Globus pallidus (tissue), 1 donor: ENCODE measurements around the gene COX4I2.
A peak's percentile ranks its signal among the peaks of the same experiment; 100 is the strongest.
"Not testable (repeated sequence)": the region's sequence is repeated elsewhere in the genome, so short reads cannot be mapped to it uniquely, and the experiment has no call there.

Source experiments
- DNase-seq: peaks from one replicate; pipeline ENCODE4 v3.0.0-alpha.2; 2015; ENCODE audit warnings: low spot score

COX4I2 gene

DNA sequence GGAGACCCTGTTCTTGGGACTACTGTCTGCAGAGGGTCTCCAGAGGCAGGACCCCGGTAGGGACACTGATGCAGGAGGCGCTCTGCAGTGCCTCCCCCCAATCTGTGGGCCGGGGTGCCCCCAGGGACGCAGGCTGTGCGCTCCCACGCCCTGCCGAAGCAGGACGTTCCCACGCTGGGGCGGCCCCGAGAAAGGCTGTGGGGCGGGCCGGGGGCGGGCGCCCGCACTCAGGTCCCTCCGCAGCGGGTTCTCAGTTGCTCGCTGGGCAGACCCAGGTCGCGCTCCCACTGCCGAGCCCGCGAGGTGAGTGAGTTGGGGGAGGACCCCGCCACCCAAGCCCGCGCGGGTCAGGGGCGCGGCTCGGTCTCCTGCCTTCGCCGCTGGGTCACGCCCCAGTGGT lies at the start of gene COX4I2:
Gene COX4I2, plus strand, starts transcription at position 253 of the 400 bp plus-strand sequence. CDS start 1,106 bp downstream, outside the sequence.
- DNase-seq: no peak

- no peak for DNase-seq
These were observed 46.9 kb upstream of the COX4I2 start for GRCh38 chr20:31590717-31591225.

DNA sequence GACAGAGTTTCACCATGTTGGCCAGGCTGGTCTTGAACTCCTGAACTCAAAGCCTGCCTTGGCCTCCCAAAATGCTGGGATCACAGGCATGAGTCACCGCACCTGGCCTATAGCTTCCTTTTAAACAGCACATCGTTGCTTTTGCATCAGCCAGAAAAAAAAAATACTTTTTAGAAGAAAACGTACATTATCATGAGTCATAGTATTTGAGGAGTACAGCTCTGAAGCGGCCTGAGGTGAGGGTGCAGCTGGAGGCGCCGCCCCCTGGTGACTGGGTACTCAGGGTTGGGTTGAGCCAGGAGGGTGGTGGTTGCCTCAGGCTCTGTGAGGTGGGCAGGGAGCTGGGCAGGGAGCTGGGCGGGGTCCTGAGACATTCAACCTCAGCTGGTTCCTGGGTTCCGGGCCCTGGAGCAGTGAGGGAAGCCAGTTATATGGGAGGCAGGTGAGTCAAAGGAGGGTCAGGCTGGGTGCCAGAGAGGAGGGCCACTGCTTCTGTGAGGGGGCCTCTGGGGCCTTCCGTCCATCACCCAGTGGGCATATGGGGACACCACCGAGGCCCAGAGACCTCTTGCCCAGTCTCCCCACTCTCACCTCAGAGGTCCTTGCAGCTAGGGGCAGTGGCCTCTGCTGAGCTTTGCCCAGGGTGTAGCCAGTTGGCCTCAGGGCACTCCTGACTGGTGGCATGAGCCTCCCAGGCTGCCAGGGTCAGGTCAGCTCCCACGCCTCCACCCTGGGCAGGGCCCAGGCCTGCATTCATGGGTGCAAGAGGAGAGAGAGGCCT lies 44.3 kb upstream of the COX4I2 start:
- no peak for DNase-seq

GRCh38 chr20:31594002-31594557 lies 43.6 kb upstream of the COX4I2 start:
- no peak for DNase-seq

DNA sequence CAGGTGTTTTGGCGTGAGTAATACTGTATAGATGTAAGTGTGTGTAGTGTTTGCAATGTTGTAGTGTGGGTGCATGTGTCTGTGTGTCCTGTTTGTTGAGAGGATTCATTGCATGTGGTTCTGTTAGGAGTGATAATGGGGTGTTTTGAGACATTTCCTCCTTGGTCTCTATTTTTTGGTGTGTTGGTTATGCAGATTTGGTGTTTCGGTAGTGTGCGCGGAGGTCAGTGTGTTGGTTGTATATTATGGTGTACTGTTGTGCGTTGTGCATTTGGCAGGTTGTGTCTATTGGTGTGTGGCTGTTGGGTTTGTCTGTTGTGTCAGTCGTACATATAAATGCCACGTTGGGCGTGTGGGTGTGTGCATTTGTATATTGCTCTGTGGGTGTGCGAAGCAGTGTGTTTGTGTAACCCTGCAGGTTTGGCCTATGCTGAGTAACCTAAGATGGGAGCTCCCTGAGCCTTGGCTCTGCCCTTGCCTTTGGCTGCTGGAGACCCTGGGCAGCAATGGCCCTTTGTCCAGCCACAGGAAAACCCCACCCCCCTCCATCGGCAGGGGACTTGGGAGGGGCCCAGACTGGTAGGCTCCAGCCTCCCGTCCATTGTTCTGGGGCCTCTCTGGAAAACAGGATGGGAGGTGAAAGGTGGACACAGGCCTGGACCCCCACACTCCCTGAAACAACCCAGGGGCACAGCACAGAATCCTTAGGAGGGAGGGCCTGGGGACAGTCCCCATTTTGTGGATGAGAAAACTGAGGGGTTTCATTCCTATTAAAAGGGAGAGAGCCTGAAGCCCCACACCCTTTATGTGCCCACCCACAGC lies 42.9 kb upstream of the COX4I2 start:
- no peak for DNase-seq

DNA sequence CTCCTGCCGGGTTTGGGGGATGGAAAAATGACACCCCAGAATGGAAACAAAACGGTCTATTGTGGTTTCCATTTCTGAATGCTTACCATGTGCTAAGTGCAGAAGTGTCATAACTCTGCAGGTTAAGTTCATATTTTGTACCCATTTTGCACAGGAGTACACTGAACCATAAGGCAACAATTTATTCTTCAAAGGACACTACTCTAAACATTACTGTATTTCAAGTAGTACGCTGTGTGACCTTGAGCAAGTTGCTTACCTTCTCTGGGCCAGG lies 42.4 kb upstream of the COX4I2 start:
- no peak for DNase-seq

- DNase-seq: no peak
These were observed 41.9 kb upstream of the COX4I2 start for GRCh38 chr20:31595654-31596411.

- DNase-seq: not testable (repeated sequence)
These were observed 41.3 kb upstream of the COX4I2 start for GRCh38 chr20:31596412-31596715.

- no peak for DNase-seq
These were observed 40.8 kb upstream of the COX4I2 start for GRCh38 chr20:31596831-31597480.

GRCh38 chr20:31597481-31597855 lies 40.2 kb upstream of the COX4I2 start:
- DNase-seq: no peak

GRCh38 chr20:31602431-31602778 lies 35.3 kb upstream of the COX4I2 start:
- DNase-seq: no peak

- no peak for DNase-seq
These were observed 34.8 kb upstream of the COX4I2 start for GRCh38 chr20:31602779-31603441.

DNA sequence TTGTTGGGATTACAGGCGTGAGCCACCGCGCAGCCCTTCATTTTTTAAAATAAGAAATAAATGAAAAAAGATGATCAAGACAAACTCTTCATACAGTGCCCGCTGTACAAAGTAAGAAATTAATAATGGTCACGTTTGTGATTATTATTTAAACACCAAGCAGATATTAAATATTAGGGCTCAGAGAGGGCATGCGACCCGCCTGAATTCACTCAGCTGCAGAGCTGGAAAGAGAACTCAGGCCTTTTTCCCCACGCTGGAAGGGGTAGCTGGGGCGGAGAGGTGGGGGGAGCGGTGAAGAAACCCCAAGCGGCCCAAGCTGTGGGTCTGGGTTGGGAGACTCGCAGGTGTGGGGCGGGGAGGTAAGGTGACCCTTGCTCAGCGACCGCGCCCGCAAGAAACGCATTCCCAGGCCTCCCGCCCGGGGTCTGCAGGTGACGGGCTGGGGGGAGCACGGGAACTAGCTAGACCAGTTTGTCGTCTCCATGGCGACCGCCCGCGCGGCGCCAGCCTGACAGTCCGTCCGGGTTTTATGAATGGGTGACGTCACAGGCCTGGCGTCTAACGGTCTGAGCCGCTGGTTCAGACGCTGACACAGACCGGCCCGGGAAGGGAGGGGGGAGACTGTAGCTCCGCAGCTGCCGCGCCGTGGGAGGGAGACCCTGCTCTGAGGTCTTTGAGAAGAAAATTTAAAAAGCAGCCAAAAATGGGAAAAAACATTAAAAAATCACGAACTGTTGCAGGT lies 33.7 kb upstream of the COX4I2 start:
- DNase-seq: peak; percentile 96

- DNase-seq: peak; percentile 29
These were observed 33.1 kb upstream of the COX4I2 start for GRCh38 chr20:31604567-31605030.

- DNase-seq: peak; percentile 95
These were observed 32.4 kb upstream of the COX4I2 start, which contains the start of gene ID1 for GRCh38 chr20:31605031-31605901. ID1 (plus strand) TSS chr20:31605289; CDS start chr20:31605388, 99 bp downstream.

GRCh38 chr20:31605902-31606803 lies 31.6 kb upstream of the COX4I2 start:
- DNase-seq: no peak

GRCh38 chr20:31606804-31607639 lies 30.7 kb upstream of the COX4I2 start:
- no peak for DNase-seq
